Activated CD4-positive, alpha-beta T cell treated with anti-CD3 and anti-CD28 coated beads for 48 hours (primary cell): ENCODE data around the gene SSRP1.
A peak's percentile ranks its signal among the peaks of the same experiment; 100 is the strongest.
"Not testable (repeated sequence)": the region's sequence is repeated elsewhere in the genome, so short reads cannot be mapped to it uniquely, and the experiment has no call there.

Experiments
- DNase-seq: peaks from one replicate; pipeline ENCODE4 v3.0.0-alpha.2; 2020

Gene SSRP1

DNA sequence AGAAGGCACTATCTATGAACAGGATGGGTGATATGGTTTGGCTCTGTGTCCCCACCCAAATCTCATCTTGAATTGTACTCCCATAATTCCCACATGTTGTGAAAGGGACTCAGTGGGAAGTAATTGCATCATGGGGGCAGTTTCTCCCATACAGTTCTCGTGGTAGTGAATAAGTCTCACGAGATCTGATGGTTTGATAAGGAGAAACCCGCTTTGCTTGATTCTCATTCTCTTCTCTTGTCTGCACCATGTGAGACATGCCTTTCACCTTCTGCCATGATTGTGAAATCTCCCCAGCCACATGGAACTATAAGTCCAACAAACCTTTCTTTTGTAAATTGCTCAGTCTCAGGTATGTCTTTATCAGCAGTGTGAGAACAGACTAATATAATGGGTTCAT is 39.5 kb downstream of the SSRP1 start:
- DNase-seq = not testable (repeated sequence)

DNA sequence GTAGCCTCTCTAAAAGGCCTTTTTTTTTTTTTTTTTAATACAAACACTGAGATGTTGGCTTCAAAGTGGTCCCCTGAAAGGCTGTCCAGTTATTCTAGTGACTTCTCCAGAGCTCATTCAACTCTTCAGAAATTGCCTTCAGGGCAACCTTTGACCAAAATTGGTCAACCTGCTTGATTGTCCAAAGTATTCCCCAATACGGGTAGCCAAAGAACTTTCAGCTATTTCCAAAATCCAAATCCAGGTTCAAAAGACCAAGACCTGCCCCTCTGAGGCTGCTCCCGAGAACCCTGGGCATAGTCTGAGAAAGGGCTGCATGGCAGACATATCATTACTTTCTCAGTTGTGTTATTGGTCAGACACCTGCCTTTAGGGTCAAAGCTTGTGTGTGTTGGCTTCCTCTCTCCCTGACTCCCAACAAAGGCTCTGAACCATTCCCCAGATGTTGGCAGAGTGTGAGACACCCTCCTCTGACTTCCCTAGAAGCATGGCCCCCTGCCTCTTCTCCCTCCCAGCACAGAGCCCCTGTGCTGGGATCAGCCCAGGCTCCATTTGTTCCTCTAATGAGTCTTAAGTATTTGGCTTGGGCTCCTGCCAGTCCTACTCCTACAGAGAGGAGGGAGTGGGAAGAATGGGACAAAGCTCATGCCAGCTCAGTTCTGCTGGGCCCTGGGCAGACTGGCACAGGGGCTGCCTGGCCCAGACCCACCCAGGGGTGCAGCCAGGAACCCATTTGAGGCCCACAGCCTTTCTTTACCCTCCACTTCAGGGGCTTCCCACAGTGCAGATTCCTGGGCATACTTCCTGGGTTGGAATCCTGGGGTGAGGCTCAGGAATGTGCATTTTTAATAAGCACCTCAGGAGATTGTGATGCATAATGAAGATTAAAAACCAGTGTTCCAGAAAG is 41.2 kb downstream of the SSRP1 start:
- no peak for DNase-seq

DNA sequence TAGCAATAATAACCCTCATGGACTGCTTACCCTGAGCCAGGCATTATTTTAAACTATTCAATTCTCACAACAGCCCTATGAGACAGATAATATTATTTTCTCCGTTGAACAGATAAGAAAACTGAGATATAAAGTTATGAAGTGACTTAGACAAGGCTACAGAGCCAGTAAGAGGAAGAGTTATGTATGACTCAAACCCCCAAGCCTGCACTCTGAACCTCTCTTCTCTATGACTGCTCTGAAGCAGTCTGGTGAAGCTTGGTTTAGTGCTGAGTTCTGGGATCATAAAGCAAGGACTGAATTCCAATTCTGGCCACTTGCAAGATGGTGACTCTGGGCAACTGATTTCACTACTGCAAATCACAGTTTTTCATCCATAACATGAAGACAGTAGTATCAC is 45.4 kb downstream of the SSRP1 start:
- no peak for DNase-seq

DNA sequence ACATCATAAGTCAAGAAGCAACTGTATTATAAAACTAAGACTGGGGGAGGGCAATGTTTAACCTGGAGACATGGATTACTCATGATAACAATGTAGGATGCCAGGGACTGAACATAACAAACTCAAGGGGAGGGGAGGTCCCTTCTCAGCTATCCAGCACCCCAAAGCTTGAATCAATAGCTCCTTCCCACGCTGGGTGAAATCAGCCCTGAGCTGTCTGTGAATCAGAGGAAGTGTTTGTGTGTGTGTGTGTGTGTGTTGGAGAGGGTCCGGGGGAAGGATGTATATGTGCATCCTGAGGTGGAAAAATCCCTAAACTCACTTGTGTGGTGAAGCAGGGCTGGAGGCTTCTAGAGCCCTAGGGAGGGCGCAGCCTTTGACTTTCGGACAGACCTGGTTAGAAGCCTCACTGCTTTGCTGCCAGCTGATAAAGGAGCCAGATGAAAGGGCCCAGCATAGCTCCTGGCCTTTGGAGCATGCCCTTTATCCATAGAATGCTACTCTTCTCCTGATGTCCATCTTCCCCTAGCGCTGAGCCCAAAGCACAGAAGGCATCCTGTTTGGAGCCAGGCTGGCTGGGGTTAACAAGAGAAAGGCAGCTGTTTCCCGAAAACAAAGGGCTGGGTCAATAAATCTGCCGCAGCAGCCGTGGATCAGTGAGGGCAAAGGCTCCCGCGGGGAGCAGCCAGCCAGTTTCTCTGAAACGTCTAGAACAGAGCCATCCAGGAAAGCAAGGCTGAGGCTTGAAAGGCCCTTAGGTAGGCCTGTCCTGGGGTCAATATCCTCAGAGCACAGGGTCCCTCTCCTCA is 46.7 kb downstream of the SSRP1 start:
- DNase-seq = peak; percentile 15

DNA sequence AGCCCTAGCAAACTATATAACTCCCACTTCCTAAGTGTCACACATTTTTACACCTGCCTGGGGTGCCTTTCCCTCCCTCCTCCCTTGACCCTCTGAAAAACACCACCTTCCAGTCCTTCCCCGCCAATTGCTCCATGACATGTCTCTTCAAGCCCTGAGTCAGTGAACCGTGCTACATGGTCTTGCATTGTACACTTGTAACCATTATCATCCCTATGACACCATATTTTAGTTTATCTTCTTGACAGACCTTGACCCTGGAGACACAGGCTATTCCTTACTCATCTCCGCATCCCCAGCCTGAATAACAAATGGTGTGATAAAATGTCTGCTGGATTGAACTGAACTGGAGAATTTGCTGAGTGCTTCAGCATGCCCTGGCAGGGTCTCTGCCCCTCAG is 47.8 kb downstream of the SSRP1 start:
- DNase-seq = no peak

DNA sequence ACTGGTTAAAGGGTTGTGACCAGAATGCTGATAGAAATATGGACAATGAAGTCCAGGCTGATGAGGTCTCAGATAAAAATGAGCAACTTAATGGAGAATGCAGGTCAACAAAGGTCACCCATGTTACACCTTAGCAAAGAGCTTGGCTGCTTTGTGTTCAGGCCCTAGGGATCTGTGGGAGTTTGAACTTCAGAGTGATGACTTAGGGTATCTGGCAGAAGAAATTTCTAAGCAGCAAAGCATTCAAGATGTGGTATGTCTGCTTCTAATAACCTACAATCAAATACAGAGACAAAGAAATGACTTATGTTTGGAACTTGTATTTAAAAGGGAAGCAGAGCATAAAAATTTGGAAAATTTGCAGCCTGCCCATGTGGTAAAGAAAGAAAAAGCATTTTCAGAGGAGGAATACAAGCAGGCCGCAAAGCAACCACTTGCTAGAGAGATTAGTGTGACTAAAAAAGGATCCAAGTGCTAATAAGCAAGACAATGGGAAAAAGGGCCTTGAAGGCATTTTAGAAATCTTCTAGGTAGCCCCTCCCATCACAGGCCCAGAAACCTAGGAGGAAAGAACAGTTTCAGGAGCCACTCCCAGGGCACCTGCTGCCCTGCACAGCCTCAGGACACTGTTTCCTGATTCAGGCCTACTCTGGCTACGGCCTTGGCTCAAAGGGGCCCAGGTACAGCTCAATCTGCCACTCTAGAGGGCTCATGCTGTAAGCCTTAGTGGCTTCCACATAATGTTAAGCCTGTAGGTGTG is 52.3 kb downstream of the SSRP1 start:
- DNase-seq = no peak

DNA sequence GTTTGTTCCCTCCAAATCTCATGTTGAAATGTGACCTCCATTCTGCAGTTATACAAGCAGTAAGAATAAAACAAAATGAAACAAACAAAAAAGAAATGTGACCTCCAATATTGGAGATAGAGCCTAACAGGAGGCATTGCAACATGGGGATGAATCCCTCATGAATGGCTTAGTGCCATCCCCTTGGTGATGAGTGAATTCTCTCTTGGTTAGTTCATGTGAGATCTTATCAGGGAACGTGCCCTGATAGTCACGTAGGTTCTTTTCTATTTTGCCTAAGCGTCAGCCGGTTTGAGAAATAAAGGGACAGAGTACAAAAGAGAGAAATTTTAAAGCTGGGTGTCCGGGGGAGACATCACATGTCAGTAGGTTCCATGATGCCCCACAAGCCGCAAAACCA is 54.1 kb downstream of the SSRP1 start:
- DNase-seq = not testable (repeated sequence)

DNA sequence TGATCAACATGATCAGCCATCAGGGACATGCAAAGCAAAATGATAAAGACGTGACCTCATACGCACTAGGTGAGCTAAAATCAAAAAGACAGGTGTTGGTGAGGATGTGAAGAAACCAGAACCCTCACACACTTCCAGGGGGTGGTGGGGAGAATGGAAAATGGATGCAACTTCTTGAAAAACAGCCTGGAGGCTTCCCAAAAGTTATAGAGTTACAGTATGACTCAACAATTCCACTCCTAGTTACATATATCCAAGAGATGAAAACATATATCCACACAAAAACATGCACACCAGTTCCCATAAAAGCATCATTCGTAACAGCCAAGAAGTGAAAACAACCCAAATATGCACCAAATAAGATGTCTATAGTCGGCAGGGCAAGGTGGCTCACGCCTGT is 56.6 kb downstream of the SSRP1 start:
- DNase-seq = no peak

DNA sequence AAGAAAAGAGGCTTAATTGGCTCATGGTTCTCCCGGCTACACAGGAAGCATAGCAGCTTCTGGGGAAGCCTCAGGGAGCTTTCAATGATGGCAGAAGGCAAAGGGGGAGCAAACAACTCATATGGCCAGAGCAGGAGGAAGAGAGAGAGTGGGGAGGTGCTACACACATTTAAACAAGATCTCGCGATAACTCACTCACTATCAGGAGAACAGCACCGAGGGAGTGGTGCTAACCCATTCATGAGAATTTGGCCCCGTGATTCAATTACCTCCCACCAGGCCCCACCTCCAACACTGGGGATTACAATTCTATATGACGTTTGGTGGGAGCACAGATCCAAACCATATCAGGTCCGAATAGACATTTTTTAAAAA is 57.0 kb downstream of the SSRP1 start:
- no peak for DNase-seq

DNA sequence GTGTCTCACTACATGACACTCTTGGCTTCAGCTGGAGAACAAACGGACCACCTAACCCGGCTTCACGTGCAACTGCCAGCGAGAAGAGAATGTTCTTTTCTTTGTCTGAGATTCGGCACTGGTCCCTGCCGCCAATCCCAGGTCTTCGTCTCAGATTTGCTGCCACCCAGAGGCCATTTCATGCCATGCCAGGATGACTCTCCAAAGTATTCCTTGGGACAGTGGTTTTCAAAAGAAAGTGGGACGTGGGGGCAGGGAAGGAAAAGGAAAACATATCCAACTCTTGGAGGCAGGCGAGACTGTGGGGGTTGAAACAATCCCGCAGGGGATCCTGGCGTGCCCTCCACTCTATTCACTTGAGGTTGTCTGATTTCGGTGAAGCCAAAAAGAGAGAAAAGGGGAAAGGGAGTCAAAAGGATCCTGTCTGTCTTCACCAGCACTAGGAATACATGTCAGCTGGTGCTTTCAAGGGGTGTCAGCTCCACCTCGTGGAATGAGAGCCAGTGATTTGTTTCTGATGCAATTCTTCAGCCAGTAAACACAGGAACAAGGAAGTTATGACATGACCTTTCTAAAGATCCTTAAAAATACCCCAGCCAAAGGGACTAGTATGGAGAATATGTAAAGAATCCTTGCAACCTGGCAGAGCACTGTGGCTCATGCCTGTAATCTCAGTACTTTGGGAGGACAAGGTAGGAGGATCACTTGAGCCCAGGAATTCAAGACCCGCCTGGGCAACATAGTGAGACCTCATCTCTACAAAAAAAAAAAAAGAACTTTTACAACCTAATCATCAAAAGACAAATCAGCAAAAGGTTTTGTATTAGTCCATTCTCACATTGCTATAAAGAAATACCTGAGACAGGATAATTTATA is 57.6 kb downstream of the SSRP1 start:
- peak; percentile 58 for DNase-seq

DNA sequence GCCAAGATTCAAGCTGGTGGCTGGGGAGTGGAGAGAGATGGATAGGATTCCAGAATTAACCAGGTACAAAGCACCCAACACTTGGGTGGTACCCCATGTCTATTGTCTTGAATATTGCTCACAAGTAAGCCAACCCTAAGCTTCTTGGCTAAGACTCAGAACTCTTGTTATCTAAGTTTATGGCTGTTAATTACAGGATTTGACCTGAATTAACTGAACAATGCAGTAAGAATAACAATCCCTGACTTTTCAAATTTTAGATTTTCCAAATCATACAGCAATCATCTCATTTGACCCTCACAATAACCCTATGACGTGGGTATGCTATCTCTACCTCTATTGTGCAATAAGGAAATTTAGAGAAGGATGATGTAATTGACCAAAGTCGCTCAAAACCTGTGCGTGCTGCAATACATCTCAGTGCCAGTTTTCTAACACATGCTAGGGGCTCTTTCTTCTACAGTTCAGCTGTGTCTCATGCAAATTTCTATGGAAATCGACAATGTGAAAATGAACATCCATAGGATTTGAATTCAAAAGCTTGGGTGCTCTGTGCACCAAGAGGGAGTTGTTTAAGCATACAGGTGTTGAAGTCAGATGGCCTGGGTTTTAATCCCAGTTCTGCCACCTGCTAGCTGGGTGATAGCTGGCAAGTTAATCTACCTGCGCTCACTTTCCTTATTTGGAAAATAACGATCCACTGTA is 58.6 kb downstream of the SSRP1 start:
- no peak for DNase-seq

DNA sequence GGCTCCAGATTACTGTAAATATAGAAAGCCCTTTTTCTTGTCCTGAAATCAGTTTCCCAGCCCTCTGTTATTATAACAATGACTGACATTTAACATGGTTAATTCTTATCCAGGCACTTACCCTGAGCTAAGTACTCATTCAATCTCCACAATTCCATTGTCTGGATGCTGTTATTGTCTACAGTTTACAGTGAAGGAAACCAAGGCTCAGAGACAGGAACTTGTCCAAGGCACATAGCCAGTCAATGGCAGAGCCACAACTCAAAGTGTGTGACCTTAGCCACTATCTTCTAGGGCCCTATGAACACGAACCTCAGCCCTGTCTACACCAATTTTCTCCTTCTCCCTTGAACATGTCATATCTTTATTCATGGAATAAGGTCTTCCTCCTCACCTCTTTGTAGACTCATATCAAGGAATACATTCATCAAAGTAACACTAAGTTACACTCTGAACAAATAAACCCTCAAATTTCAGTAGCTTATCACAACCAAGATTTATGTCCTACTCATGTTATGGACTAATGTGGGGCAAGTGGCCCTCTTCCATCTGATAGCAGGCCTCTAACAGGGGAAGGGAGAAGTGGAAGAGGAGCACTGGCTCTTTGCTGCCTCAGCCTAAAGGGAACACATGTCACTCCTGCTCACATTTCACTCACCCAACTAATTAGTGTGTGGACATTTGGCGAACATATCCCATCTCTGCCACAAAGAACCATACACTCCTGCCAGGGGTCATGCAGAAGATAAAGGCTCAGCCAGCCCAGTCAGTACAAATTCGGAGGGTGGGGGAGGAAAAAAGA is 59.3 kb downstream of the SSRP1 start:
- DNase-seq = no peak
